Activated naive CD4-positive, alpha-beta T cell treated with anti-CD3 and anti-CD28 coated beads, Interleukin-2, amount 50 U/mL, for 16 hours (primary cell): ENCODE data around the gene ARSB.
"Not testable (repeated sequence)": the region's sequence is repeated elsewhere in the genome, so short reads cannot be mapped to it uniquely, and the experiment has no call there.

Experiments used
- DNase-seq: peaks from one replicate; pipeline ENCODE4 v3.0.0-alpha.2; 2020

Gene ARSB

DNA sequence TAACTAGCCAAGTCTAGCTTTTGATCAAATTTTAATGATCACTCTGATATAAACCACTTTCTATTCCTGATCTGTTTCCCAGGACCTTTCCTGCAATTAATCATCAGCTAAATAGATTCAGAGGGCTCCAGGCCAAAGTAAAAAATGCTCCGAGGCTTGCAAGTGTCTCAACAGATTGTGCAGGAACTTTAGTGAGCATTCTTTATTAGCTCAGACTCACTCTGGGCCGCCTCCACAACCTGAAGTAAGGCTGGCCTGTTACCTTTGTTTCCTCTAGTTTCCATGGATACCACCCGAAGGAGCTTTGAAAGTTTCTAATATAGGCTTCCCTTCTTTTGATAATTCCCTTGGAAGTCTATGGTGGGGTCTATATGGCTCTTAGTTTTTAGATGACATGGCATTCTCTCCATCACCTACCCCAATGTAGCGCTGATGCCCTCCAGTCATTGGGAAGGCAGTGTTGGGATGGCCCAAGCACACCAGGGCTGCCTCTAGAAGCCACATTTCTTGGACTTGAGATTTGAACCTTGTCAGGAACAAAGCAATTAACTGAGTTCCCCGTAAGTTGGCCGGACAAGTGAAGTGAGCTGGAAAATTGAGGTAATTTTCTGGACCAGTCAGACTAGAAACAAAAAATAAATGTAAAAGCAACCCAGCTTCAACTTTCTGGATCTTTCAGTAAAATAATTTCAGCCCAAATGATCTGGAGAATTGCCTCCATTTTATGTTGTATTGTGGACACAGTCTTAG, 238.9 kb downstream of the ARSB start:
- no peak for DNase-seq

- DNase-seq = no peak
Observed at GRCh38 chr5:78744951-78745534, 240.1 kb downstream of the ARSB start.

- no peak for DNase-seq
Observed at GRCh38 chr5:78741019-78741418, 244.1 kb downstream of the ARSB start.

DNA sequence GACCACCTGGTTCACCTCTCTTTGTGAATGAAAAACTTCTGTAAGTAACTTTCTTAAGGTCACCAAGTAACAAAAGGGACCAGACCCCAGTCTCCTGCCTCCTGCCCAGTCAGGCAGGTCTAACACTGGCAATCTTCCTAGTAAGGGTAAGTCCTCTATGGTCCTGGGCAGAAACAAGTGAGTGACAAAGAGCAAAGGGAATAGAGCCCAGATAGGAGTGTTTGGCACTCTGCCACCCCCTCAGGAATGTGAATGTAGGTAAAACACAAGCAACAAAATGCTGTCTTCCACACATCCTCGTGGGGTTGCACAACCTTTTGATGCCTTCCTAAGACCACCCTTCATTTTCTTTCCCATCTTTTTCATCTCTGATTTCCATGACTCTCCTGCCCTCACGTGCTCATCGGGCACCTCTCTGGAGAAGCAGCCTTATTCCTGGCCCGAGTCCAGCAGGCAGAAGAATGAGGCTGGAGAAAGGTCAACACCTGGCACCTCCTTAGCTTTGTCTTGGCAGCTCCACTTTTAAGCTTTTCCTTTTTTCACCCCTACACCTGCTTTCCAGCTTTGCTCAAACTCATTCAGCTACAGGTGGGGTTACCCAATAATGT, 246.3 kb downstream of the ARSB start:
- DNase-seq = no peak

DNA sequence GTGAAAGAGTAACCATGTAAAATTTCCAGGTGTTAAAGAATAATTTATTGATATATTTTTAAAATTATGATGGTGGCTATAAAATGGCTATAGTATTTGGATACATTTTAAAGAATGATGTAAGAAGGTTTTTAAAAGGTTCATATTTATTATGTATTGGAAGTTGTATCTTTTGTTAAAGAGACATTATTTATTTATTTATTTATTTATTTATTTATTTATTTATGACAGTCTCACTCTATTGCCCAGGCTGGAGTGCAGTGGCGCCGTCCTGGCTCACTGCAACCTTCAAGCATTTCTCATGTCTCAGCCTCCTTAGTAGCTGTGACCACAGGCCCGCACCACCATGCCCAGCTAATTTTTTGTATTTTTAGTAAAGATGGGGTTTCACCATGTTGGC, 247.0 kb downstream of the ARSB start:
- no peak for DNase-seq

DNA sequence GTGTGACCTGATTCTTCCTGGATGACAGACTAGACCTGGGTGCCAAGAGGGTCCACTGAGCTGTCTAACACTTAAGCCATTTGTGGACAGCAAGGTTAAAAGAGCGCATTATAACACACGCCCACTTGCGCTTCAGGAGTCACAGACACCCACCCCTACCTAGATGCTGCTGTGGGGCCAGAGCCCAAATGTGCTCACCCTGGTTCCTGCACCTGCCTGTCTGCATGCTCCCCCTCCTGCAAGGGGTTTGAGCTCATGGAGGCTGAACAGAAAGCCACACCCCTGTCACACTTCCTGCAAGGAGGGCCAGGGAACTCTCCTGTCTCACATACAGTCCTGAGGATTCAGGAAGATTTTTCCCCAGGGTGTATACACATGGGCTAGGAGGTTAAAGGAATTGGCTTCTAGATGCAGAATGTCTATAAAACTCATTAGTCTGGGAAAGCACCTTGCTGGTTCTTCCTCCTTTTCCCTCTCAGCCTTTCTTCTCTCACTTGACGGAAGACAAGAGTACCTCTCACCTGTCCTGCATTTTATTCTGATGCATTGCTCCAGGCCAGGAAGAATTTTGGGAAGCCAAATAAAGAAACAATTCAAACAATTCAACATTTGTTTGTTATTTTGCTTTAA, 249.2 kb downstream of the ARSB start:
- no peak for DNase-seq

- DNase-seq = no peak
Observed at GRCh38 chr5:78734950-78735349, 250.2 kb downstream of the ARSB start.

DNA sequence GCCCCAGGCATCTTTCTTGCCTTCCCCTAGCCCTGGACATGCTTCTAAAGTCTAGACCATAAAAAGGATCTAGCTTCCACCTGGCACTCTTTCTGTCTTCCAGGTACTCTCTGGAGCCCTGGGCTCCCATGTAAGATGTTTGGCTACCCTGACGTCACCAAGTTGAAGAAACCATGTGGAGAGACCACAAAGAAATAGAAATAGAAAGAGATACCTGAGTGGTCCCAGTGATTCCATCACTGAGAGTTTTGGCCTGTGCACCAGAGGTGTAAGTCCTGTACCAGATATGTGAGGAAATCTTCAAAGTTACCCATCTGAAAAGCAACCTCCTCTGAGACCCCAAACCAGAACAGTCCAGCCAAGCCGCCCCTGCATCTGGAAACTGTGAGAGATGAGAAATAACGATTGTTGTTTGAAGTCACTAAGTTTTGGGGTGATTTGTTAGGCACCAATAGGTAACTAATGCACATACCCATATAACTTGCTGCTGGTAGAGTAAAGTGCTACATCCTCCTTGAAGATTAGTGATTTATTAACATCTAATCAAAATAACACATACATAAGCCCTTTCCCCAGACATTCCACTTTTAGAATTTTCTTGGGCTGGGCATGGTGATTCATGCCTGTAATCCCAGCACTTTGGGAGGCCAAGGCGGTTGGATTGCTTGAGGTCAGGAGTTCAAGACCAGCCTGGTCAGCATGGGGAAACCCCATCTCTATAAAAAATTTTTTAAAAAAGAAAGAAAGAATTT, 250.8 kb downstream of the ARSB start:
- no peak for DNase-seq

- DNase-seq = not testable (repeated sequence)
Observed at GRCh38 chr5:78732721-78733120, 252.4 kb downstream of the ARSB start.

- no peak for DNase-seq
Observed at GRCh38 chr5:78731884-78732283, 253.2 kb downstream of the ARSB start.

- no peak for DNase-seq
Observed at GRCh38 chr5:78730300-78731094, 254.6 kb downstream of the ARSB start.

- DNase-seq = no peak
Observed at GRCh38 chr5:78727786-78728761, 257.0 kb downstream of the ARSB start.
